ENCODE data around the gene ZNF143.
"Not testable (repeated sequence)": the region's sequence is repeated elsewhere in the genome, so short reads cannot be mapped to it uniquely, and the experiment has no call there.

ZNF143 gene

DNA sequence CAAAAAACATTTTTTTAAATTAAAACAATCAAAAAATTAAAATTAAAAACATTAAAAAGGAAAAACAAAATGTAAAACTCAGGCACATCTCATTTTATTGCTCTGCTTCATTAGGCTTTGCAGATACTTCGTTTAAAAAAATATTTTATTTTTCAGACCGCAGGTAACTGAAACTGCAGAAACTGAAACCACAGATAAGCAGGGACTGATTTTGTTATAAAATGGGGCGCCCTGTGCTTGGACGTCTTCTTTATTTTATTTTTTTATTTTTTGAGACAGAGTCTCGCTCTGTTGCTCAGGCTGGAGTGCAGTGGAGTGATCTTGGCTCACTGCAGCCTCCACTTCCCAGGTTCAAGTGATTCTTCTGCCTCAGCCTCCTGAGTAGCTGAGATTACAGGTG lies 88.4 kb downstream of the ZNF143 start:
- not testable (repeated sequence) for DNase-seq (ENCODE audit: low spot score)

- no peak for DNase-seq (ENCODE audit: low spot score)
Measured at GRCh38 chr11:9550191-9550628, 89.4 kb downstream of the ZNF143 start.

- DNase-seq (ENCODE audit: low spot score) = no peak
Measured at GRCh38 chr11:9561279-9561982, 100.6 kb downstream of the ZNF143 start.

DNA sequence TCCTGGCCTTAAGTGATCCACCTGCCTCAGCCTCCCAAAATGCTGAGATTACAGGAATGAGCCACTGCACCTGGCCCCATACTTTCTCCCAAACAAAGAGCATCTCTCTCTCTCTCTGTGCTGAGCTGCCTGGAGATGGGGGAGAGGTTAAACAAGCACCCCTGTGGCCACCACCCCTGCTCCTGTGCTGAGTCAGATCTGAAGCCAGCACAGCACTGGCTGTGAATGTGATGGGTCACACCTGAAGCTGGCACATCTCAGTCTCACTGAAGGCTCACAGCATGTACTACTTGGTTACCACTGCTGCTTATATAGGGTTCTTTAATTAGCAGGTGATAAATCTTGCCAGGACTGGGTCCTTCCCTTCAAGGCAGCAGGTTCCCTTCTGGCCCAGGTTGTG lies 101.9 kb downstream of the ZNF143 start:
- DNase-seq (ENCODE audit: low spot score) = no peak

DNA sequence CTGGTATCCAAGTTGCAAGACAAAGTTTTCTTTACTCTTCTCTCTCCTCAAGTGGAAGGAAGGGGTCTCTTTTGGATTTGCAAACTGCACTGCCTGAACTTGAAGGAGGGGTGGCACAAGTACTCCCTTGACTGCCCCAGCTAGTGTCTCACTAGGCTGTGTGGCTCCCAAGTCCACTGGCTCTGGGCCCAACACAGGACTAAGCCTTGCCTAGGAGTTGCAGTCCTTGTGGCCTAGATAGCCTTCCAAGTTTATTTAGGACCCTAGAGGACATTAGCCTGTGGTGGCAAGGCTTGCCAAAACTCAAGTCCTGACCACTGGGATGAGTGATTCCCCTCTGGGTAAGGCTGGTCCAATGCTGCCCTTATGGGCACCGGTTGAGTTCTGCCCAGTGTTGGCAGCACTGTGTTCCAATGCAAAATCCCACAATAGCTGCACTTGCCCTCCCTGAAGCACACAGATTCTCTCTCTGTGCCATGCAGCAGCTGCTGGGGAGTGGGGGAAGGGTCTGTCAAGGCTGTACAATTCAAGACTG lies 102.5 kb downstream of the ZNF143 start:
- DNase-seq (ENCODE audit: low spot score) = no peak

GRCh38 chr11:9565822-9566560 lies 105.2 kb downstream of the ZNF143 start:
- DNase-seq (ENCODE audit: low spot score) = peak; percentile 57

DNA sequence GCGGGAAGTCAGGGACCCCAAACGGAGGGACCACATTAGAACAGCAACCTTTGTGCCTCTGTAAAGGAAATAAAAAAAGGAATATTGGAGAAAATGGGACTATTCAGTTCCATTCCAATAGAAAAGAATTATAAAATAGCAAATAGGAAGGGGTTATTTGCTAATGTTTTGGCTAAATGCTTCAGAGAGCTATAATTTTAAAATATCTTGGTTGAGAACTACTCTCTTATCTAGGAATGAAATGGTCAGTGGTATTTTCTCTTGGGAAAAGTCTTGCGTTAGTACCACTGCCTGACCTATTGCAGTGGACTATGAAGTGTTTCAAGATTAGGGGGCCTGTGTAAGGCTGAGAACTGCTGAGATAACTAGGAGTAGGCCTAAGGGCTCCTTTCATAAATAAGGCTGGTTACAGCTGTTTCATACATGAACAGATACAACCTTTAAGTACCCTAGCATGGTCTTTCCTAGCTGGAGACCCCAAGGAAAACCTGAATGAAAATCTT lies 105.8 kb downstream of the ZNF143 start:
- no peak for DNase-seq (ENCODE audit: low spot score)

DNA sequence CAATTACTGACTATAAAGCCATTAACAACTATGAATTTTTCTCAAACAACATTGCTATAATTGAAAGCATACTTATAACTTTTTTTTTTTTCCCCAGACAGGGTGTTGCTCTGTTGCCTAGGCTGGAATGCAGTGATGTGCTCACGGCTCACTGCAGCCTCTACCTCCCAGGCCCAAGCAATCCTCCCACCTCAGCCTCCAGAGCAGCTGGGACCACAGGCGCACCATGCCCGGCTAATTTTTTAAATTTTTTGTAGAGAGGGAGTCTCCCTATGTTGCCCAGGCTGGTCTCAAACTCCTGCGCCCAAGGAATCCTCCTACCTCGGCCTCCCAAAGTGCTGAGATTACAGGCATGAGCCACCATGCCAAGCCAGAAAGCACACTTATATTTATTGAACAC lies 106.6 kb downstream of the ZNF143 start:
- DNase-seq (ENCODE audit: low spot score) = no peak

- DNase-seq (ENCODE audit: low spot score) = no peak
Measured at GRCh38 chr11:9568161-9568853, 107.5 kb downstream of the ZNF143 start.

- DNase-seq (ENCODE audit: low spot score) = peak; percentile 55
Measured at GRCh38 chr11:9568854-9569587, 108.2 kb downstream of the ZNF143 start.

GRCh38 chr11:9569588-9570164 lies 108.9 kb downstream of the ZNF143 start:
- no peak for DNase-seq (ENCODE audit: low spot score)

GRCh38 chr11:9570313-9571025 lies 109.7 kb downstream of the ZNF143 start:
- no peak for DNase-seq (ENCODE audit: low spot score)

DNA sequence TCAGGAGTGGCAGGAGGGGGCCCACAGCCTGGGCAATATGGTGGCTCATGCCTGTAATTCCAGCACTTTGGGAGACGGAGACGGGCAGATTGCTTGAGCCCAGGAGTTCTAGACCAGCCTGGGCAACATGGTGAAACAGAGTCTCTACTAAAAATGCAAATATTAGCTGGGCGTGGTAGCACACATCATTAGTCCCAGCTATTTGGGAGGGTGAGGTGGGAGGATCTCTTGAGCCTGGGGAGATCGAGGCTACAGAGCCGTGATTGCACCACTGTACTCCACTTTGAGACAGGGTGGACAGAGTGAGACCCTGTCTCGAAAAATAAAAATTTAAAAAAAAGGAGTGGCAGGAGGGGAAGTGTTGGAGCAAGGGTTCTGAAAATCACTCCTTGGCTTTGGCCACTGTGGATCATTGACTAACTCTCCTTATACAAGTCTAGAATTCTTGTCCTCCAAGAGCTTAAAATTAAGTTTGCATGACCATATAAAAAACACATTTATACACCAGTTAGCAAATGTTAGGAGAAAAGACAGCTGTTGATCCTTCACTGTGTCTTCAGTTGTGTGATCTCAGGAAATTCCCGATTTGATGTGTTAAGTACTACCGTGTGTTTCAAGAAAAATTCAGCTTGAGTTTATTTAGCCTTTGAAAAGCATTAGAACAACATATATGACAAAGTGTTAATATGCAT lies 110.4 kb downstream of the ZNF143 start:
- DNase-seq (ENCODE audit: low spot score) = no peak

DNA sequence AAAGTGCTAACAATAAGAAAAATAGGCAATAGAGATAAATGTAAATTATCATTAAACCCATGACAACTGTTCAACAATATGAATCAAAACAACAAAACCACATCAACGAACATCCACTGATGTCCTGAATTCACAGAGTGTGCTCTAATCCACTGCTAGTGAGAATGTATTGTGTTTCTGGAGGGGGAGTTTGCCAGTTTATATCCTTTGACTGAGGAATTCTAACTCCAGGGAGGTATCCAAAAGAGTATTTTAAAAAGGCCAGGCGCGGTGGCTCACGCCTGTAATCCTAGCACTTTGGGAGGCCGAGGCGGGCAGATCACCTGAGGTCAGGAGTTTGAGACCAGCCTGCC lies 110.9 kb downstream of the ZNF143 start:
- DNase-seq (ENCODE audit: low spot score) = no peak

GRCh38 chr11:9573052-9573774 lies 112.4 kb downstream of the ZNF143 start, which contains the start of gene WEE1:
TSS of gene WEE1 (plus strand) at chr11:9573670. CDS start at chr11:9573934, 264 bp downstream.
- peak; percentile 95 for DNase-seq (ENCODE audit: low spot score)

DNA sequence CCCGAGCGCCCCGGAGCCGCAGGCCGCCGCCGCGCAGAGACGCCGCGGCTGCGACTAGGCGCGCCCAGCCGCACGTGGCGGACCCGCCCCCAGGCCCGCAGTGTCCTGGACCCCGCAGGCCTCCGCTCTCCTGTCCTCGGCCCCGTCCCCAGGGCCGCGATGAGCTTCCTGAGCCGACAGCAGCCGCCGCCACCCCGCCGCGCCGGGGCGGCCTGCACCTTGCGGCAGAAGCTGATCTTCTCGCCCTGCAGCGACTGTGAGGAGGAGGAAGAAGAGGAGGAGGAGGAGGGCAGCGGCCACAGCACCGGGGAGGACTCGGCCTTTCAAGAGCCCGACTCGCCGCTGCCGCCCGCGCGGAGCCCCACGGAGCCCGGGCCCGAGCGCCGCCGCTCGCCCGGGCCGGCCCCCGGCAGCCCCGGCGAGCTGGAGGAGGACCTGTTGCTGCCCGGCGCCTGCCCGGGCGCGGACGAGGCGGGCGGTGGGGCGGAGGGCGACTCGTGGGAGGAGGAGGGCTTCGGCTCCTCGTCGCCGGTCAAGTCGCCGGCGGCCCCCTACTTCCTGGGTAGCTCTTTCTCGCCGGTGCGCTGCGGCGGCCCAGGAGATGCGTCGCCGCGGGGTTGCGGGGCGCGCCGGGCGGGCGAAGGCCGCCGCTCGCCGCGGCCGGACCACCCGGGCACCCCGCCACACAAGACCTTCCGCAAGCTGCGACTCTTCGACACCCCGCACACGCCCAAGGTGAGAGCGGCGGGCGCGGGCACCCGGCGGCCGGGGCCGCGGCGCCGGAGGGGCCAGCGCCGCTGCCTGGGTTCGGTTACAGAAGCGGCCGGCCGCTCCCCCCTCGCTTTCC lies 113.2 kb downstream of the ZNF143 start:
- DNase-seq (ENCODE audit: low spot score) = no peak

GRCh38 chr11:9574622-9575259 lies 113.9 kb downstream of the ZNF143 start:
- DNase-seq (ENCODE audit: low spot score) = no peak

Data from HuH-7 (cell line).